Lung (tissue), 12 donors: Measurements from ENCODE around the gene DCBLD2. TPM values are rescaled to one million over a fixed set of nuclear protein-coding genes. Genes with fewer than 3 reads are reported as not detected.

Experiments used
- ATAC-seq: fragments of 200-7000 bp; cut with Tn5 transposase; one replicate; pipeline ENCODE4 v1.9.1; 2020; ENCODE audit warnings: moderate number of reproducible peaks; ENCODE audit not compliant: insufficient read depth, low FRiP score
- DNase-seq, 3 donors: peaks; one replicate each; pipeline ENCODE4 v3.0.0-alpha.2; 2013 to 2017
- H3K27ac ChIP-seq, 2 donors: one replicate each; pipeline ENCODE4 v1.5.1; 2013; ENCODE audit warnings: mild to moderate bottlenecking in 2 of 2, moderate library complexity in 2 of 2, control low read depth in 1 of 2, inconsistent platforms in 1 of 2, low read depth in 1 of 2, low read length in 1 of 2
- H3K27me3 ChIP-seq, 3 donors: one replicate each; pipeline ENCODE4 v1.5.1; 2013; ENCODE audit warnings: low read length in 2 of 3; ENCODE audit not compliant: control insufficient read depth in 3 of 3, insufficient read depth in 3 of 3
- H3K36me3 ChIP-seq, 4 donors: one replicate each; pipeline ENCODE4 v1.5.1; 2013; ENCODE audit warnings: low read length in 4 of 4, mild to moderate bottlenecking in 1 of 4, moderate library complexity in 1 of 4; ENCODE audit not compliant: control insufficient read depth in 4 of 4, insufficient read depth in 4 of 4
- H3K4me1 ChIP-seq, 5 donors: one replicate each; pipeline ENCODE4 v1.5.1; 2013; ENCODE audit warnings: low read length in 5 of 5, mild to moderate bottlenecking in 2 of 5, moderate library complexity in 1 of 5; ENCODE audit not compliant: control insufficient read depth in 5 of 5, insufficient read depth in 5 of 5
- H3K4me3 ChIP-seq: one replicate; pipeline ENCODE4 v1.5.1; 2013; ENCODE audit warnings: mild to moderate bottlenecking, control low read depth, moderate library complexity
- H3K9ac ChIP-seq, 2 donors: one replicate each; pipeline ENCODE4 v1.5.1; 2013; ENCODE audit warnings: low read length in 2 of 2, control low read depth in 1 of 2; ENCODE audit not compliant: insufficient read depth in 1 of 2
- H3K9me3 ChIP-seq, 4 donors: one replicate each; pipeline ENCODE4 v1.5.1; 2013; ENCODE audit warnings: low read length in 3 of 4, mild to moderate bottlenecking in 1 of 4, moderate library complexity in 1 of 4; ENCODE audit not compliant: control insufficient read depth in 4 of 4, insufficient read depth in 3 of 4
- CTCF ChIP-seq: IDR thresholded peaks from 2 replicates; pipeline ENCODE4 v1.5.1; 2012; ENCODE audit warnings: mild to moderate bottlenecking; ENCODE audit errors: control extremely low read depth, extremely low read depth
- WGBS, 2 donors: extraction: QIAGEN DNeasy Blood & Tissue Kit; methylation state at CpG; one replicate each; pipeline ENCODE4 v1.1.7; 2013; 5-methylcytosine and 5-hydroxymethylcytosine counted together
- polyA plus RNA-seq, 2 donors: library from polyadenylated mRNA; stranded (reverse); fragments of 200-250 nt; gene quantifications; one replicate each; pipeline ENCODE4 v1.2.1, GENCODE V29; 2013
- total RNA-seq, 2 donors: library from RNA; depleted of rRNA in 1 of 2; stranded (reverse); fragments of >200 nt in 1 of 2; gene quantifications; one replicate each; pipeline ENCODE4 v1.2.1, GENCODE V29; 2014 to 2021
- donor health status: control.
- donor health status: control.
- donor health status: Bipolar disorder and iron deficiency.
- donor health status: healthy.
- donor health status: DM: yes; HTN: yes; CAD: no.

DCBLD2 gene
- total and polyA plus RNA-seq, 4 donors: 7.1 to 83.8 (median 18.5) TPM

DNA sequence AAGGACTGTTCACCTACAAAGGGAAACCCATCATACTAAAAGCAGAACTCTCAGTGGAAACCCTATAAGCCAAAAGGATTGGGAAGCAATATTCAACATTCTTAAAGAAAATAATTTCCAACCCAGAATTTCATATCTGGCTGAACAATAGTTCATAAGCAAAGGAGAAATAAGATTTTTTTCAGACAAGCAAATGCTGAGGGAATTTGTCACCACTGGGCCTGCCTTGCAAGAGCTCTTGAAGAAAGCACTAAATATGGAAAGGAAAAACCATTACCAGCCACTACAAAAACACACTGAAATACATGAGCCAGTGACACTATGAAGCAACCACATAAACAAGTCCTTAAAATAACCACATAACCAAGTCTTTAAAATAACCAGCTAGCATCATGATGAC is 28.9 kb upstream of the DCBLD2 start:
- no peak for ATAC-seq
- Histone ChIP-seq H3K9me3 (peaks cover 0 to 7% (median 3%) of the 10 kb centered on the region in 4 donors), H3K27me3 (no peaks in the 10 kb centered on the region), H3K4me1 (no peaks in the 10 kb centered on the region), H3K27ac (no peak overlapping the region), H3K36me3 (no peaks in the 10 kb centered on the region), H3K4me3 (no peak overlapping the region), H3K9ac (no peak overlapping the region)
- no peak for TF ChIP-seq CTCF
- no peak for DNase-seq

- Histone ChIP-seq H3K27ac (peak overlapping the region in 1 of 2 donors; percentile 68), H3K27me3 (no peaks in the 10 kb centered on the region), H3K4me3 (no peak overlapping the region), H3K9me3 (no peaks in the 10 kb centered on the region), H3K36me3 (no peaks in the 10 kb centered on the region), H3K4me1 (peaks cover 0 to 4% (median 0%) of the 10 kb centered on the region in 5 donors), H3K9ac (no peak overlapping the region)
- no peak for DNase-seq
- 51 to 77% methylated on average over 2 of the region's 2 CpGs for WGBS, 2 donors
- no peak for ATAC-seq
- no peak for TF ChIP-seq CTCF
Observed at GRCh38 chr3:98921957-98922356, 20.5 kb upstream of the DCBLD2 start.

DNA sequence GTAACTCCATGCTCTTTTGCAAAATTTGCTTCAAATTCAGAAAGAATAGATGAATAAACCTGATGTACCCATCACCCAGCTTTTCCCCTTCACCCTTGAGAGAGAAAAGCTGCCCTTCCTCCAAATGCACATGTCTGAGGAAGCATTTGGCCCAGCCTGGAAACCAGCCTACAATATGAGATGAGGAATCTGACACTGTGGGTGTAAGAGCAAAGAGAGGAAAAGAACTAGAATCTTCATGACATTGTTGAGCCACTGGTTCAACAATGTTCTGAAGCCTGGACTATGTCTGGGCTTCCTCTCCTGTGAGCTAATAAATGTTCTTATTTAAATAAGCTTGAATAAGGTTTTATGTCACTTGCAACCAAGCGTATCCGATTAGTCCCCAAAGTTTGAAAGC is 18.7 kb upstream of the DCBLD2 start:
- Histone ChIP-seq H3K9me3 (no peaks in the 10 kb centered on the region), H3K4me3 (no peak overlapping the region), H3K27ac (no peak overlapping the region), H3K27me3 (no peaks in the 10 kb centered on the region), H3K4me1 (peaks cover 0 to 4% (median 0%) of the 10 kb centered on the region in 5 donors), H3K9ac (no peak overlapping the region), H3K36me3 (no peaks in the 10 kb centered on the region)
- 95 to 97% methylated on average over 2 of the region's 2 CpGs for whole genome bisulfite sequencing, 2 donors
- no peak for TF ChIP-seq CTCF
- DNase-seq (no peak), ATAC-seq (no peak)

DNA sequence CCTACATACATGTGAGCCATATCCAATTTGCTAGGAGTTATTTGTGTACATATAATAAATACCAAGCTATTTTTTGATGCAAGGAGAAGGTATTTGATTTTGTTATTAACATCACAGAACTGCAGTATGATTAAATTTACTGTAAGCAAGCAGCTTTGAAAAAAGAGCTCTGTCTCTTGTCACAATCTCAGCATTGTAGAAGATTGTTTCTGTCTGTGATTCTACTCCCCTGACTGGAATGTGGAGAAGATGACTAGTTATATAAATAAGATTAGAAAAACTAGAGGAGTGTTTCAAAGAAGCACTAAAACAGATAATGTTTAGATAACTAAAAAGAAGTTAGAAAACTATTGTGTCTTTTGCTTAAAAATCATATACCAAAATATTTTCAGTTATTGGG is 17.1 kb upstream of the DCBLD2 start:
- no peaks in the 10 kb centered on the region for H3K36me3 ChIP-seq
- peaks cover 0 to 4% (median 0%) of the 10 kb centered on the region in 5 donors for H3K4me1 ChIP-seq
- ATAC-seq (no peak), DNase-seq (no peak)
- no peak overlapping the region for H3K4me3 ChIP-seq
- no peaks in the 10 kb centered on the region for H3K9me3 ChIP-seq
- H3K9ac ChIP-seq: no peak overlapping the region
- TF ChIP-seq CTCF: no peak
- H3K27ac ChIP-seq: no peak overlapping the region
- no peaks in the 10 kb centered on the region for H3K27me3 ChIP-seq
